ENCODE results near the gene BBS9. TPM values are rescaled to one million over a fixed set of nuclear protein-coding genes. Genes with fewer than 3 reads are reported as not detected.

BBS9 gene
- total and polyA plus RNA-seq, 8 donors = 2.6 to 10.8 (median 6.0) TPM

DNA sequence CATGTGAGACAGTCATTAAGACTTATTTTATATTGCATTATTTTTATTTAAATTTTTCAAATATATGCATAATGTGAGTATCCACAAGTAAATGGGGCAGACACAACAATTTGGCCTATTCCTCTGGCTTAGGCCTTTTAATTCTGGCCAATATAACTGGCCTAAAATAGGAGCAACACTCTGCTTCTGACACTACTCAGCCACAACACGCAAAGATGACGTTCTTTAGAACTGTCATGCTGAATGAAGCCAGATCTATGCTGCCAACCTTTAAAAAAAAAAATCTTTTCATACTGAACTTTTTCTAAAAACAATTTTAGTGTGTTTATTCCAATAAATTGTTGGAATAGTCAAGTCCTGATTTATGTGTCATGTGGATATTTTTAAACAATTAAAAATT lies 421.0 kb downstream of the BBS9 start:
- Histone ChIP-seq H3K4me1 (no peaks in the 10 kb centered on the region), H3K4me3 (no peak overlapping the region), H3K9me3 (no peaks in the 10 kb centered on the region), H3K27ac (no peak overlapping the region), H3K27me3 (no peaks in the 10 kb centered on the region), H3K36me3 (no peaks in the 10 kb centered on the region)
- TF ChIP-seq, protein P1, sequence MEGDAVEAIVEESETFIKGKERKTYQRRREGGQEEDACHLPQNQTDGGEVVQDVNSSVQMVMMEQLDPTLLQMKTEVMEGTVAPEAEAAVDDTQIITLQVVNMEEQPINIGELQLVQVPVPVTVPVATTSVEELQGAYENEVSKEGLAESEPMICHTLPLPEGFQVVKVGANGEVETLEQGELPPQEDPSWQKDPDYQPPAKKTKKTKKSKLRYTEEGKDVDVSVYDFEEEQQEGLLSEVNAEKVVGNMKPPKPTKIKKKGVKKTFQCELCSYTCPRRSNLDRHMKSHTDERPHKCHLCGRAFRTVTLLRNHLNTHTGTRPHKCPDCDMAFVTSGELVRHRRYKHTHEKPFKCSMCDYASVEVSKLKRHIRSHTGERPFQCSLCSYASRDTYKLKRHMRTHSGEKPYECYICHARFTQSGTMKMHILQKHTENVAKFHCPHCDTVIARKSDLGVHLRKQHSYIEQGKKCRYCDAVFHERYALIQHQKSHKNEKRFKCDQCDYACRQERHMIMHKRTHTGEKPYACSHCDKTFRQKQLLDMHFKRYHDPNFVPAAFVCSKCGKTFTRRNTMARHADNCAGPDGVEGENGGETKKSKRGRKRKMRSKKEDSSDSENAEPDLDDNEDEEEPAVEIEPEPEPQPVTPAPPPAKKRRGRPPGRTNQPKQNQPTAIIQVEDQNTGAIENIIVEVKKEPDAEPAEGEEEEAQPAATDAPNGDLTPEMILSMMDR (IDR thresholded peaks at IDR 0.05) = no peak
- no peak for FAIRE-seq
- no peak for DNase-seq
- ATAC-seq = no peak
- 88 to 96% methylated on average over 2 of the region's 2 CpGs for WGBS, 2 donors
- intact Hi-C loops (cut with DNase I) = no loop called here

DNA sequence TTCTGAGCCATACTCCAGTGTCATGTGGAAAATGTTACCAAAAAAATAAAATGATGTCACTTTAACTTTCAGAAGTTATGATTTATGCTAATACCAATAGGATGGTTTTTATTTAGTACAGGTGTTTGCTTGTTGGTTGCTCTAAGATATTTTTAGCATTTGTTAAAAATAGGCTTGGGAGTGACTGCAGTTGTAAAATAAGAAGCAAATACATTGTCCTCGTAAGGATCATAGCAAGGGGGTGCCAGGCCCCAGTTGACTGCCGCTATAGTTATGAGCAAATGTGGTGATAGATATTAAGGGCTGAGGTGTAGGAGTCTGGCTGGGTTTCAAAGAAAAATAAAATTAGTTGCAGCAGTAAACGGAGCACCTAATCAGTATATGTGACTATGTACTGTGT lies 421.6 kb downstream of the BBS9 start:
- no peaks in the 10 kb centered on the region for H3K27me3 ChIP-seq
- no peak overlapping the region for H3K27ac ChIP-seq
- no peaks in the 10 kb centered on the region for H3K4me1 ChIP-seq
- DNase-seq (no peak), FAIRE-seq (no peak), ATAC-seq (no peak)
- intact Hi-C loops (cut with DNase I) = no loop called here
- TF ChIP-seq, protein P1 (IDR thresholded peaks at IDR 0.05) = no peak
- H3K36me3 ChIP-seq = no peaks in the 10 kb centered on the region
- no peaks in the 10 kb centered on the region for H3K9me3 ChIP-seq
- H3K4me3 ChIP-seq = no peak overlapping the region
- 60 to 61% methylated on average over 3 of the region's 3 CpGs for WGBS, 2 donors

DNA sequence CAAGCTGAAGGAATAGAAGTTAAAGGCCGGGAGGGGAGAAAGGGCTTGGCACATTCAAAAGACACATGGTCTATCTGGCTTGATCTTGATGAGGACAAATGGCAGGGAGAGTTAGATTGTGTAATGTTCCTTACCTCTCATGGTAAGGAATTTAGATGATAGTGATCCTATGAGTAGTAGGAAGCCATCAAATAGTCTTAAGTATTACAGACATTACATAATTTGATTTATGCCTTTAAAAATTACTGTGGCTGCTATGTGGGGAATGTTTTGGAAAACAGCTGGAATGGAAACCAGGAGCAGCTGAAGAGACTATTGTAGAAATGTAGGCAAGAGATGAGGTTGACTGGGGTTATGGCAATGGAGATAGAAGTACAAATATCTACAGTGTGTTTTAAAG lies 424.7 kb downstream of the BBS9 start:
- Histone ChIP-seq H3K9me3 (no peaks in the 10 kb centered on the region), H3K4me1 (no peaks in the 10 kb centered on the region), H3K4me3 (no peak overlapping the region), H3K27me3 (no peaks in the 10 kb centered on the region), H3K27ac (no peak overlapping the region), H3K36me3 (no peaks in the 10 kb centered on the region)
- WGBS, 2 donors = 89 to 96% methylated on average over 1 of the region's 1 CpG
- FAIRE-seq (no peak), ATAC-seq (no peak), DNase-seq (no peak)
- TF ChIP-seq, protein P1 (IDR thresholded peaks at IDR 0.05) = no peak
- intact Hi-C loops (cut with DNase I) = no loop called here

DNA sequence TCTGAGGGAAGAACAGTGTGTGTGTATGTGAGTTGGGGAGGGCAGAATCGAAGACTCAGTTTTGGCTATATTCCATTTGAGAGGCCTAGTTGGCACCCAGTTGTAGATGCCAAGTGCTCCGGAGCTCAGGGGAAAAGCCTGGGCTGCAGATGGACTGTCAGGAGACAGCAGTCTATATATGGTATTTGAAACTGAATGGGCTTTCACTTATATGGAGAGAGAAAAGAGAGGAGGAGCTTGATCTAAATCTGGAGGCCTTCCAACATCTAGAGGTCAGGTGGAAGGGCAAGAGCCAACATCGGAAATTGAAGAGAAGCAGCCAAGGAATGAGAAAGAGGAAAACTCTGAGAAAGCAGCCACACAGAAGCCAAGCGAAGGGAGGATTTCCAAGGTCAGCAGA lies 425.2 kb downstream of the BBS9 start:
- no peak overlapping the region for H3K4me3 ChIP-seq
- TF ChIP-seq, protein P1 (IDR thresholded peaks at IDR 0.05) = no peak
- no peaks in the 10 kb centered on the region for H3K9me3 ChIP-seq
- 84 to 86% methylated on average over 4 of the region's 4 CpGs for WGBS, 2 donors
- intact Hi-C loops (cut with DNase I) = no loop called here
- FAIRE-seq = no peak
- no peaks in the 10 kb centered on the region for H3K4me1 ChIP-seq
- H3K27ac ChIP-seq = no peak overlapping the region
- no peaks in the 10 kb centered on the region for H3K36me3 ChIP-seq
- DNase-seq = no peak
- ATAC-seq = no peak
- no peaks in the 10 kb centered on the region for H3K27me3 ChIP-seq

DNA sequence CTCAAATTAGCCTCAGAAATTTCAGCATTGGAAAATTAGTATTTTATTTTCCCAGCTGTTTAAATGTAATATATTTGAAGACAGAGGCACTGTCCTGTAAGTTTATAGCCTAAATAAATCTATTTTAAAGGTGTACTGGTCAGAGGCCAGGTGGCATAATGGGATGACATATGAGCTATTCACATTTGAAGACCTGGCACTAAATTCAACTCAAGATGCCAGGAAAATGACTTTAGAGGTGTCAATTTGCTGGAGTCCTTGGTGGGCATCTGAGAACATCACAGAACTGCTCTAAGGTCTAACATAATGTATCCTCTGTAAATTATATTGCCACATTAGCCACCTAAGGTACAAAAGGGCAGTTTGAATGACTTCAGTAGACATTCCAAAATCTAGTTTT lies 427.1 kb downstream of the BBS9 start:
- Histone ChIP-seq H3K27ac (no peak overlapping the region), H3K27me3 (no peaks in the 10 kb centered on the region), H3K4me1 (no peaks in the 10 kb centered on the region), H3K36me3 (no peaks in the 10 kb centered on the region), H3K4me3 (no peak overlapping the region), H3K9me3 (no peaks in the 10 kb centered on the region)
- no peak for ATAC-seq
- intact Hi-C loops (cut with DNase I) = no loop called here
- DNase-seq = no peak
- TF ChIP-seq, protein P1 (IDR thresholded peaks at IDR 0.05) = no peak
- no peak for FAIRE-seq

Measured in pancreas (tissue), 10 donors.